Astrocyte (in vitro differentiated cells and primary cell): ENCODE results near the gene RRP36. TPM values are rescaled to one million over a fixed set of nuclear protein-coding genes. Genes with fewer than 3 reads are reported as not detected.

Experiments used
- DNase-seq: peaks from one replicate; pipeline ENCODE4 v3.0.0-alpha.2; 2010; ENCODE audit warnings: low read depth
- FAIRE-seq: peaks from 2 replicates; lab custom pipeline; 2011; peaks lifted over from hg19 to GRCh38; lab: Jason Lieb, UNC
- H2AFZ ChIP-seq: 2 replicates; pipeline ENCODE4 v1.6.0; 2012; ENCODE audit warnings: low read depth, low read length, inconsistent platforms
- H3K27ac ChIP-seq: 2 replicates; pipeline ENCODE4 v1.5.1; 2011; ENCODE audit warnings: low read depth, low read length, inconsistent platforms
- H3K27me3 ChIP-seq: 2 replicates; pipeline ENCODE4 v1.6.0; 2011; ENCODE audit warnings: low read length, inconsistent platforms; ENCODE audit not compliant: insufficient read depth
- H3K36me3 ChIP-seq: 2 replicates; pipeline ENCODE4 v1.5.1; 2011; ENCODE audit warnings: low read length, inconsistent platforms; ENCODE audit not compliant: insufficient read depth
- H3K4me1 ChIP-seq: 2 replicates; pipeline ENCODE4 v1.5.1; 2011; ENCODE audit warnings: low read length, inconsistent platforms; ENCODE audit not compliant: insufficient read depth
- H3K4me2 ChIP-seq: 2 replicates; pipeline ENCODE4 v1.6.0; 2012; ENCODE audit warnings: low read length, inconsistent platforms
- H3K4me3 ChIP-seq: 2 replicates; pipeline ENCODE4 v1.5.1; 2011; ENCODE audit warnings: low read depth, mild to moderate bottlenecking, low read length, inconsistent platforms; ENCODE audit not compliant: insufficient read depth
- H3K79me2 ChIP-seq: 2 replicates; pipeline ENCODE4 v1.6.0; 2012; ENCODE audit warnings: mild to moderate bottlenecking, low read length, inconsistent platforms; ENCODE audit not compliant: insufficient read depth
- H3K9ac ChIP-seq: 2 replicates; pipeline ENCODE4 v1.6.0; 2012; ENCODE audit warnings: mild to moderate bottlenecking, low read length, inconsistent platforms
- H3K9me3 ChIP-seq: 2 replicates; pipeline ENCODE4 v1.5.1; 2012; ENCODE audit warnings: low read depth, mild to moderate bottlenecking, low read length, inconsistent platforms; ENCODE audit not compliant: insufficient read depth
- H4K20me1 ChIP-seq: 2 replicates; pipeline ENCODE4 v1.6.0; 2012; ENCODE audit warnings: low read length, inconsistent platforms; ENCODE audit not compliant: insufficient read depth
- H3K27ac Mint-ChIP-seq: one replicate; pipeline ENCODE4 v1.8.0; 2021; ENCODE audit warnings: mild to moderate bottlenecking, mixed read lengths; ENCODE audit not compliant: unreplicated experiment
- H3K27me3 Mint-ChIP-seq: one replicate; pipeline ENCODE4 v1.8.0; 2021; ENCODE audit warnings: low read depth, mixed read lengths; ENCODE audit not compliant: unreplicated experiment
- H3K36me3 Mint-ChIP-seq: one replicate; pipeline ENCODE4 v1.8.0; 2021; ENCODE audit warnings: low read depth, mixed read lengths; ENCODE audit not compliant: unreplicated experiment
- H3K4me1 Mint-ChIP-seq: one replicate; pipeline ENCODE4 v1.8.0; 2021; ENCODE audit warnings: low read depth, mixed read lengths; ENCODE audit not compliant: unreplicated experiment
- H3K4me3 Mint-ChIP-seq: one replicate; pipeline ENCODE4 v1.8.0; 2021; ENCODE audit warnings: mild to moderate bottlenecking, moderate library complexity, mixed read lengths; ENCODE audit not compliant: unreplicated experiment
- H3K9me3 Mint-ChIP-seq: one replicate; pipeline ENCODE4 v1.8.0; 2021; ENCODE audit warnings: mild to moderate bottlenecking, mixed read lengths; ENCODE audit not compliant: unreplicated experiment
- EZH2 ChIP-seq: IDR thresholded peaks from 2 replicates; pipeline ENCODE4 v1.6.1; 2012; ENCODE audit warnings: mild to moderate bottlenecking, low read length, inconsistent platforms; ENCODE audit not compliant: insufficient read depth
- total RNA-seq: library from RNA; stranded (reverse); gene quantifications from 2 replicates; pipeline ENCODE4 v1.2.1, GENCODE V29; 2021
- TF ChIP-seq, protein P1 (sequence below): IDR thresholded peaks from 2 replicates; pipeline ENCODE4 v1.5.1; 2011; ENCODE audit warnings: low read depth, mild to moderate bottlenecking, inconsistent platforms, low read length, moderate library complexity; ENCODE audit not compliant: insufficient read depth

The RRP36 gene
- total RNA-seq, 1 donor from 2014 or later: 77.9 TPM

DNA sequence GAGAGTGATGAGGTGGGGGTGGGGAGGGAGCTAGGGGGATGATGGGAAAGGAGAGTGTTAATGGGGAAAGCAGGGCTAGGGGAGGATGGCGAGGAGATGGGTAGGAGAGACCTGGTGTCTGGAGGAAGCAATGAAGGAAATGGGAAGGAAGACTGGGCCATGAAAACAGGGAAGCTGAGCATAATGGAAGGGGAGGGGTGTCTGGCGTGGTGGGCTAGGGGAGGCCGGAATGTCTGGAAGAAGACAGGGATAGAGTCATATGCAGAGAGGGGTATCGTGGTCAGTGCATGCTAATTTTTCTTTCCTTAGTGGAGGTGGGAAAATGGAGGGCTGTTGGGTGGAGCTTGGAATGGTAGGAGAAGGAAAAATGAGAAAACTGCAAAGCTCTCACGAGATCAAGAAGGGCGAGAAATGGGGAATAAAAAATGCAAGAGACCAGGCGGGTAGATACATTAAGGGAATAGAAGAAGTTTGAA is 7.0 kb upstream of the RRP36 start:
- Histone ChIP-seq H3K9me3 (no peaks in the 10 kb centered on the region), H3K36me3 (peaks cover 23% of the 10 kb centered on the region), H3K4me2 (peak overlapping the region; percentile 98), H3K79me2 (peaks cover 75% of the 10 kb centered on the region), H4K20me1 (peaks cover 33% of the 10 kb centered on the region), H3K27ac (peak overlapping the region; percentile 73), H3K27me3 (no peaks in the 10 kb centered on the region), H3K4me3 (peak overlapping the region; percentile 93), H3K9ac (peak overlapping the region; percentile 96), H3K4me1 (peaks cover 26% of the 10 kb centered on the region), H2AFZ (peak overlapping the region; percentile 12)
- H3K4me1 Mint-ChIP-seq: peaks cover 15% of the 10 kb centered on the region
- H3K9me3 Mint-ChIP-seq: no peaks in the 10 kb centered on the region
- H3K27ac Mint-ChIP-seq: peak overlapping the region; percentile 85
- H3K36me3 Mint-ChIP-seq: peaks cover 17% of the 10 kb centered on the region
- no peaks in the 10 kb centered on the region for H3K27me3 Mint-ChIP-seq
- peak; percentile 23 for DNase-seq
- TF ChIP-seq EZH2: no peak
- TF ChIP-seq, protein P1, sequence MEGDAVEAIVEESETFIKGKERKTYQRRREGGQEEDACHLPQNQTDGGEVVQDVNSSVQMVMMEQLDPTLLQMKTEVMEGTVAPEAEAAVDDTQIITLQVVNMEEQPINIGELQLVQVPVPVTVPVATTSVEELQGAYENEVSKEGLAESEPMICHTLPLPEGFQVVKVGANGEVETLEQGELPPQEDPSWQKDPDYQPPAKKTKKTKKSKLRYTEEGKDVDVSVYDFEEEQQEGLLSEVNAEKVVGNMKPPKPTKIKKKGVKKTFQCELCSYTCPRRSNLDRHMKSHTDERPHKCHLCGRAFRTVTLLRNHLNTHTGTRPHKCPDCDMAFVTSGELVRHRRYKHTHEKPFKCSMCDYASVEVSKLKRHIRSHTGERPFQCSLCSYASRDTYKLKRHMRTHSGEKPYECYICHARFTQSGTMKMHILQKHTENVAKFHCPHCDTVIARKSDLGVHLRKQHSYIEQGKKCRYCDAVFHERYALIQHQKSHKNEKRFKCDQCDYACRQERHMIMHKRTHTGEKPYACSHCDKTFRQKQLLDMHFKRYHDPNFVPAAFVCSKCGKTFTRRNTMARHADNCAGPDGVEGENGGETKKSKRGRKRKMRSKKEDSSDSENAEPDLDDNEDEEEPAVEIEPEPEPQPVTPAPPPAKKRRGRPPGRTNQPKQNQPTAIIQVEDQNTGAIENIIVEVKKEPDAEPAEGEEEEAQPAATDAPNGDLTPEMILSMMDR: no peak
- H3K4me3 Mint-ChIP-seq: peak overlapping the region; percentile 92
- no peak for FAIRE-seq

GRCh38 chr6:43016176-43016942 is 5.1 kb upstream of the RRP36 start:
- H3K4me3 Mint-ChIP-seq: peak overlapping the region; percentile 92
- H3K4me1 ChIP-seq: peaks cover 33% of the 10 kb centered on the region
- H3K79me2 ChIP-seq: peaks cover 79% of the 10 kb centered on the region
- DNase-seq: no peak
- H3K4me2 ChIP-seq: peak overlapping the region; percentile 25
- no peak for FAIRE-seq
- H3K9me3 Mint-ChIP-seq: no peaks in the 10 kb centered on the region
- peaks cover 15% of the 10 kb centered on the region for H3K36me3 Mint-ChIP-seq
- H3K27ac ChIP-seq: no peak overlapping the region
- H2AFZ ChIP-seq: no peak overlapping the region
- H3K4me3 ChIP-seq: no peak overlapping the region
- H3K9ac ChIP-seq: peak overlapping the region; percentile 31
- H3K9me3 ChIP-seq: no peaks in the 10 kb centered on the region
- H3K36me3 ChIP-seq: peaks cover 18% of the 10 kb centered on the region
- no peaks in the 10 kb centered on the region for H3K27me3 Mint-ChIP-seq
- no peaks in the 10 kb centered on the region for H3K27me3 ChIP-seq
- H4K20me1 ChIP-seq: peaks cover 33% of the 10 kb centered on the region
- peaks cover 17% of the 10 kb centered on the region for H3K4me1 Mint-ChIP-seq
- TF ChIP-seq, protein P1: no peak
- TF ChIP-seq EZH2: no peak
- peak overlapping the region; percentile 91 for H3K27ac Mint-ChIP-seq

- Histone ChIP-seq H3K36me3 (peaks cover 16% of the 10 kb centered on the region), H4K20me1 (peaks cover 27% of the 10 kb centered on the region), H3K4me3 (no peak overlapping the region), H2AFZ (no peak overlapping the region), H3K4me1 (peaks cover 33% of the 10 kb centered on the region), H3K79me2 (peaks cover 79% of the 10 kb centered on the region), H3K9ac (peak overlapping the region; percentile 31), H3K27ac (no peak overlapping the region), H3K27me3 (no peaks in the 10 kb centered on the region), H3K4me2 (no peak overlapping the region), H3K9me3 (no peaks in the 10 kb centered on the region)
- Mint-ChIP-seq H3K27ac (no peak overlapping the region), H3K9me3 (no peaks in the 10 kb centered on the region), H3K4me1 (peaks cover 17% of the 10 kb centered on the region), H3K36me3 (peaks cover 12% of the 10 kb centered on the region), H3K4me3 (peak overlapping the region; percentile 12), H3K27me3 (no peaks in the 10 kb centered on the region)
- FAIRE-seq (no peak), DNase-seq (no peak)
- TF ChIP-seq EZH2: no peak
- TF ChIP-seq, protein P1: no peak
Observed at GRCh38 chr6:43016943-43017334, 4.5 kb upstream of the RRP36 start.
